ENCODE data around the gene MYMK. TPM values are rescaled to one million over a fixed set of nuclear protein-coding genes. Genes with fewer than 3 reads are reported as not detected.

Gene MYMK
- total and polyA plus RNA-seq, 2 of the 4 experiments (the other 2 are of a cell fraction): not detected

- WGBS, 2 experiments (ENCODE audit: extremely low coverage in 2 of 2, insufficient read length in 1 of 2): 61% methylated on average over 4 of the region's 13 CpGs; no CpG with 5 or more reads in 1 of the 2 experiments
- H3K18ac ChIP-seq (ENCODE audit: low read depth, low read length): no peak overlapping the region
- H4K8ac ChIP-seq (ENCODE audit: low read depth in 2 of 2, low read length in 2 of 2): no peak overlapping the region
- H3K4me1 ChIP-seq (ENCODE audit: control insufficient read depth, insufficient read depth, low read length): no peaks in the 10 kb centered on the region
- BruUV-seq (replicated peaks): no TSS peak
- no peak overlapping the region for H3K4me2 ChIP-seq (ENCODE audit: low read depth, low read length)
- no peak overlapping the region for H2BK15ac ChIP-seq (ENCODE audit: low read depth, low read length)
- H2AK5ac ChIP-seq (ENCODE audit: low read depth, low read length): no peak overlapping the region
- H3K9ac ChIP-seq (ENCODE audit: low read depth, low read length): no peak overlapping the region
- peaks cover 51% of the 10 kb centered on the region for H3K27me3 ChIP-seq (ENCODE audit: control insufficient read depth, insufficient read depth, low read length)
- DNase-seq (no peak), ATAC-seq (ENCODE audit: low read depth) (no peak)
- no peak overlapping the region for H3K27ac ChIP-seq (ENCODE audit: insufficient read depth, low read length)
- H3K4ac ChIP-seq (ENCODE audit: low read depth, low read length): no peak overlapping the region
- in situ Hi-C loops (cut with MboI; ENCODE audit: low sequenced_read_pairs) (no loop called here), intact Hi-C loops (cut with micrococcal nuclease) (no loop called here), dilution Hi-C loops (cut with HindIII; ENCODE audit: low sequenced_read_pairs, unreplicated experiment) (no loop called here)
- TF ChIP-seq BHLHE40 (IDR thresholded peaks at IDR 0.05; ENCODE audit: low read depth, low read length): no peak
- TF ChIP-seq NFE2L2 (IDR thresholded peaks at IDR 0.05; ENCODE audit: low read depth, low read length): no peak
- TF ChIP-seq FOS (IDR thresholded peaks at IDR 0.05; ENCODE audit: low read depth, low read length): no peak
- TF ChIP-seq MAZ (IDR thresholded peaks at IDR 0.05; ENCODE audit: borderline replicate concordance, low read depth, low read length): no peak
- no peak overlapping the region for H2AK9ac ChIP-seq (replicated peaks; ENCODE audit: low read depth, low read length, poor library complexity)
- H2BK5ac ChIP-seq (ENCODE audit: low read depth, low read length, poor library complexity, severe bottlenecking): no peak overlapping the region
- H3K14ac ChIP-seq (replicated peaks; ENCODE audit: low read depth, low read length): no peak overlapping the region
- no peak overlapping the region for H2AFZ ChIP-seq (replicated peaks; ENCODE audit: low read length, poor library complexity)
- CTCF ChIA-PET: no interaction called here
- no peaks in the 10 kb centered on the region for H3K79me1 ChIP-seq (ENCODE audit: low read depth in 1 of 2, low read length in 2 of 2)
- H4K5ac ChIP-seq (ENCODE audit: low read depth, low read length): no peak overlapping the region
- no peak overlapping the region for H4K91ac ChIP-seq (ENCODE audit: insufficient read depth, low read depth, low read length)
- no peak overlapping the region for H3K56ac ChIP-seq (ENCODE audit: extremely low read depth, insufficient read depth, low read length)
- H3K4me3 ChIP-seq (ENCODE audit: insufficient read depth, low read depth, low read length): no peak overlapping the region
- H3K9me1 ChIP-seq (ENCODE audit: insufficient read depth, low read length): no peaks in the 10 kb centered on the region
- H2BK20ac ChIP-seq (ENCODE audit: low read depth, low read length): no peak overlapping the region
- no peak overlapping the region for H2BK120ac ChIP-seq (ENCODE audit: low read depth, low read length)
- POLR2A ChIA-PET (ENCODE audit: unreplicated experiment): interaction anchor here (0.7 kb wide), 1 partner anchor 1761 kb away, joined by 3 read pairs; no protein-coding TSS in a partner anchor
- H3K36me3 ChIP-seq (ENCODE audit: control insufficient read depth, insufficient read depth, low read length): no peaks in the 10 kb centered on the region
- no peak overlapping the region for H3K23ac ChIP-seq (ENCODE audit: low read depth, low read length)
- no peaks in the 10 kb centered on the region for H4K20me1 ChIP-seq (ENCODE audit: insufficient read depth, low read length)
- H3K9me3 ChIP-seq (ENCODE audit: control insufficient read depth, insufficient read depth, low read length): no peaks in the 10 kb centered on the region
Observed at GRCh38 chr9:133542002-133542401, 17.2 kb upstream of the MYMK start.
